Panc1 (cell line): ENCODE data around the gene TSPO2. TPM values are rescaled to one million over a fixed set of nuclear protein-coding genes. Genes with fewer than 3 reads are reported as not detected.

Experiments
- ATAC-seq: fragments of 200-7000 bp; cut with Tn5 transposase; 2 replicates; pipeline ENCODE4 v1.9.1; 2020; ENCODE audit warnings: mild to moderate bottlenecking, moderate library complexity
- BruUV-seq: library from RNA; stranded (reverse); fragments of 400-500 nt; replicated peaks from 2 replicates; lab custom pipeline; 2021; lab: Mats Ljungman, UMichigan
- CTCF ChIA-PET: fragments of 300-600 bp; sonication (Branson Sonifier 250); formaldehyde crosslinking; loops from one replicate; lab custom pipeline; 2022; ENCODE audit warnings: antibody characterized with exemption; lab: Charles Lee
- POLR2A ChIA-PET: fragments of 300-600 bp; sonication (Branson Sonifier 250); formaldehyde crosslinking; loops from one replicate; lab custom pipeline; 2022; ENCODE audit warnings: antibody characterized with exemption; lab: Charles Lee
- DNase-seq: peaks from one replicate; pipeline ENCODE4 v3.0.0-alpha.2; 2010; ENCODE audit warnings: low read depth, low spot score
- H3K27ac ChIP-seq: 2 replicates; pipeline ENCODE4 v1.5.1; 2011; ENCODE audit warnings: mild to moderate bottlenecking, low read length, inconsistent platforms
- H3K27me3 ChIP-seq: fragments of 200-500 bp; sonication (Bioruptor generic); 2 replicates; pipeline ENCODE4 v1.6.0; 2014; ENCODE audit warnings: low read length, inconsistent platforms; ENCODE audit not compliant: control insufficient read depth, insufficient read depth
- H3K36me3 ChIP-seq: fragments of 200-500 bp; sonication (Bioruptor generic); 2 replicates; pipeline ENCODE4 v1.5.1; 2014; ENCODE audit warnings: inconsistent platforms, mild to moderate bottlenecking, low read length, moderate library complexity; ENCODE audit not compliant: control insufficient read depth, insufficient read depth
- H3K4me1 ChIP-seq: 2 replicates; pipeline ENCODE4 v1.5.1; 2011; ENCODE audit warnings: inconsistent platforms, mild to moderate bottlenecking, low read length, moderate library complexity; ENCODE audit not compliant: control insufficient read depth, insufficient read depth
- H3K4me3 ChIP-seq, 2 experiments: 2 replicates each; pipeline ENCODE4 v1.5.1; 2011 to 2012; ENCODE audit warnings: low read depth in 2 of 2, low read length in 2 of 2, mild to moderate bottlenecking in 2 of 2, inconsistent platforms in 1 of 2, moderate library complexity in 1 of 2
- H3K9me3 ChIP-seq: fragments of 200-500 bp; sonication (Bioruptor generic); 2 replicates; pipeline ENCODE4 v1.5.1; 2014; ENCODE audit warnings: low read depth, mild to moderate bottlenecking, inconsistent platforms, low read length, moderate library complexity; ENCODE audit not compliant: control insufficient read depth, insufficient read depth
- CTCF ChIP-seq: fragments of 450-650 bp; IDR thresholded peaks from 2 replicates; pipeline ENCODE4 v1.5.1; 2017; ENCODE audit warnings: mild to moderate bottlenecking
- POLR2AphosphoS5 ChIP-seq: IDR thresholded peaks from 2 replicates; pipeline ENCODE4 v1.6.1; 2012; ENCODE audit warnings: mild to moderate bottlenecking, low read depth, low read length, moderate library complexity
- REST ChIP-seq, 2 experiments: IDR thresholded peaks; 2 replicates each; pipeline ENCODE4 v1.6.1; 2011 to 2012; ENCODE audit warnings: low read depth in 2 of 2, control low read depth in 1 of 2, low read length in 1 of 2, mild to moderate bottlenecking in 1 of 2, moderate library complexity in 1 of 2; ENCODE audit not compliant: insufficient read depth in 1 of 2
- SIN3A ChIP-seq: IDR thresholded peaks from 2 replicates; pipeline ENCODE4 v1.6.1; 2012; ENCODE audit warnings: low read depth, mild to moderate bottlenecking, low read length, moderate library complexity, borderline replicate concordance; ENCODE audit not compliant: insufficient read depth
- TCF7L2 ChIP-seq: IDR thresholded peaks from 2 replicates; pipeline ENCODE4 v1.6.1; 2011; ENCODE audit warnings: mild to moderate bottlenecking, low read depth, low read length, inconsistent platforms
- in situ Hi-C: cut with HindIII; loops from 2 replicates; pipeline ENCODE4 v1.10.0; 2016; ENCODE audit warnings: low sequenced_read_pairs, low pct_unique_long_range_greater_than_20kb
- intact Hi-C: fragments of 100-400 bp; cut with micrococcal nuclease; formaldehyde crosslinking; loops from one replicate; pipeline ENCODE4 v1.10.0; 2022; ENCODE audit not compliant: unreplicated experiment
- total RNA-seq: library from RNA; stranded (reverse); gene quantifications from one replicate; pipeline ENCODE4 v1.2.1, GENCODE V29; 2021; ENCODE audit not compliant: unreplicated experiment

TSPO2 gene
- total RNA-seq, 1 experiment from 2014 or later: not detected

- H3K27me3 ChIP-seq: no peaks in the 10 kb centered on the region
- CTCF ChIA-PET: no interaction called here
- DNase-seq (no peak), ATAC-seq (no peak)
- no peaks in the 10 kb centered on the region for H3K36me3 ChIP-seq
- in situ Hi-C loops (no loop called here), intact Hi-C loops (no loop called here)
- no peaks in the 10 kb centered on the region for H3K4me1 ChIP-seq
- TF ChIP-seq TCF7L2 (no peak), CTCF (no peak), SIN3A (no peak), REST (IDR thresholded peaks at IDR 0.05; ENCODE audit: insufficient read depth in 1 of 2, low read depth in 2 of 2, low read length in 1 of 2) (no peak), POLR2AphosphoS5 (no peak)
- POLR2A ChIA-PET: no interaction called here
- H3K4me3 ChIP-seq: no peak overlapping the region
- no TSS peak for BruUV-seq
- H3K27ac ChIP-seq: no peak overlapping the region
- H3K9me3 ChIP-seq: no peaks in the 10 kb centered on the region
Measured at GRCh38 chr6:41050536-41050935, 8.3 kb downstream of the TSPO2 start.

GRCh38 chr6:41051873-41052272 lies 9.6 kb downstream of the TSPO2 start:
- H3K36me3 ChIP-seq: no peaks in the 10 kb centered on the region
- CTCF ChIA-PET: no interaction called here
- DNase-seq (no peak), ATAC-seq (no peak)
- no TSS peak for BruUV-seq
- POLR2A ChIA-PET: no interaction called here
- no peak overlapping the region for H3K27ac ChIP-seq
- H3K4me3 ChIP-seq: no peak overlapping the region
- H3K27me3 ChIP-seq: no peaks in the 10 kb centered on the region
- TF ChIP-seq CTCF (no peak), POLR2AphosphoS5 (no peak), SIN3A (no peak), REST (IDR thresholded peaks at IDR 0.05; ENCODE audit: insufficient read depth in 1 of 2, low read depth in 2 of 2, low read length in 1 of 2) (no peak), TCF7L2 (no peak)
- in situ Hi-C loops (no loop called here), intact Hi-C loops (no loop called here)
- H3K4me1 ChIP-seq: no peaks in the 10 kb centered on the region
- no peaks in the 10 kb centered on the region for H3K9me3 ChIP-seq
